Glomerular visceral epithelial cell (primary cell): Measurements from ENCODE around the gene DYNC2LI1.
"Not testable (repeated sequence)": the region's sequence is repeated elsewhere in the genome, so short reads cannot be mapped to it uniquely, and the experiment has no call there.

Experiments used
- DNase-seq: peaks from one replicate; pipeline ENCODE4 v3.0.0-alpha.2; 2016; ENCODE audit errors: extremely low spot score

The DYNC2LI1 gene

DNA sequence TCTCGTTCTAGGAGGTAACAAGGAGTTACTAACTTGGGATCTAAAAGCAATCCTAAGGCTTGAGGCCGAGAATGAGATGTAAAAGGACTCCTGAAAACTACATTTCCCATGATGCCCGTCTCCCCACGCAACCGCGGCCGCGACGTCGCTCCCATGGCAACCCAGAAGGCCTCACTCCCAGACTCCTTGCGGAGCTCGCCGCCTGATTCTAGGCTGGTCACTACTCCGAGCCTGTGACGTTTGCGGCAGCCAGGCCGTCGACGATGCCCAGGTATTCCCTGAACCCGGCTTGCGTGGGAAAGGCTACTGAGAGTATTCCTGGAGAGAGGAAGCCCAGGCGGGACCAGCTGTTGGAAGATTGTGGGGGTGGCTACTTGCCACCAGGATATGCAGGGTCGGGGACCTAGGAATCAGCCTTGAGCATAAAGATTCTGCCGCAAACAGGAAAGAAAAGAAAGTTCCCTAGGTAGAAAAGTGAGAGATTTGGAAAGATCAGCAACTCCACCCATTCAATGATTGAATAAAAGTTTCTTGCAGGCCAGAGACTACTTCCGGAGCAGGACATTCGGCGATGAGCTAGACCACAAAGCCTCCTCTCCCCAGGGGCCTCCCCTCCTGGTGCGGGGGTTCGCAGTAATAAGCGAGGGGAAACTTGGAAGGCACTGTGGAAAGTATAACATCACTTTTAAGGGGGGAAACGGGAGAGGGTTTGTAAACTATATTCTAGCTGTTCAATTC, at the start of gene DYNC2LI1:
DYNC2LI1 (plus strand) TSS at position 164 of the 738 bp plus-strand sequence; CDS start at position 264, 100 bp downstream.
- DNase-seq, result peak; percentile 82

DNA sequence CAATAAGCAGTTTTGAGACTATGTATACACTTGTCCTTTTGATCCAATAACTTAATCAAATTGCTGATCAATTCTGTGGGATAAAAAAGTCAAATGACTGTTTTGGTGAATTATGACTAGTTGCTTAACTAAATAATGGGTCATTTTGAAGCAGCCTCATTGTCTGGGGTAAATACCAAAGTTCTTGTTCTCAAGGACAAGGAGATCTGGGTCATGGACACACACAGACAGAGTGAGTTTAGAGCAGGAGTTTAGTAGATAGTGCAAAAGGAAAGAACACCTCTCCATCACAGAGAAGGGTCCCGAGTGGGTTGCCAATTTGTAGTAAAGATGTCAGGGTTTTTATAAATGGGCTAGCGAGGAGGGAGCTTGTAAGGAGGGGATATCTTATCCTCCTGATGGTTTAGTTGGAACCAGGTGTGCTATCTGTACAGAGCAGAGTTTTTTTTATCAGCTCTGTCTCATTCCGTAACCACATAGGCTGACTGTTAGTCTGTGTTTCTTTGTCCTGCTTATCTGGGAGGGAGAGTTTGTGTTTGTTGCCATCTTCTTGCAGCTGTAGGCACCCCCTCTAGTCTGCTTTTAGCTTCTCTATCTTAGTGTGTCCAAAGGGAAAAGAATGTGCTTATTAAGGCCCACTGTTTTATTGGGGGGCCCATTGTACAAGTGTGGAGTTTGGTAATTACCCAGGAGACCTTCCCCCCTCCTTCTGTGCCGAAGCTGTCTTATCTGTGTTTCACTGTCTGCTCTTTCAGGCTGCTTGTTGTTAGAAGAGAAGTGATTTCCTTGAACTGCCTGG, 48.9 kb upstream of the DYNC2LI1 start:
- no peak for DNase-seq

DNA sequence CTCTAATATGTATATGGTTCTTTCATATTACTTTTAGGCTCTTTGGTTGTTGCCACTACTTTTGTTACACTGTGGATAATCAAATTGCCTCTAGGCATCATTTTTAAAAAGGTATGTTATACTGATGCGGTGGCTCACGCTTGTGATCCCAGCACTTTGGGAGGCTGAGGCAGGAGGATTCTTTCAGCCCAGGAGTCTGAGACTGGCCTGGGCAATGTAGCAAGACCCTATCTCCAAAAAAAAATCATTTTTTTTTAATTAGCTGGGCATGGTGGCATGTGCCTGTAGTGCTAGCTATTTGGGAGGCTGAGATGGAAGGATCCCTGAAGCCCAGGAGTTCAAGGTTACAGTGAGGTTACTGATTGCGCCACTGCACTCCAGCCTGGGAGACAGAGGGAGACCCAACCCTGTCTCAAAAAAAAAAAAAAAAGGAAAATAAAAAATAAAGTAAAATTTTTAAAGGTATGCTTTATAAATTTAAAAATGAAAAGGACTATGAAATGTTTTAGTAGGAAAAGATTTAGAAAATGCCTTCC, 48.1 kb upstream of the DYNC2LI1 start:
- no peak for DNase-seq

DNA sequence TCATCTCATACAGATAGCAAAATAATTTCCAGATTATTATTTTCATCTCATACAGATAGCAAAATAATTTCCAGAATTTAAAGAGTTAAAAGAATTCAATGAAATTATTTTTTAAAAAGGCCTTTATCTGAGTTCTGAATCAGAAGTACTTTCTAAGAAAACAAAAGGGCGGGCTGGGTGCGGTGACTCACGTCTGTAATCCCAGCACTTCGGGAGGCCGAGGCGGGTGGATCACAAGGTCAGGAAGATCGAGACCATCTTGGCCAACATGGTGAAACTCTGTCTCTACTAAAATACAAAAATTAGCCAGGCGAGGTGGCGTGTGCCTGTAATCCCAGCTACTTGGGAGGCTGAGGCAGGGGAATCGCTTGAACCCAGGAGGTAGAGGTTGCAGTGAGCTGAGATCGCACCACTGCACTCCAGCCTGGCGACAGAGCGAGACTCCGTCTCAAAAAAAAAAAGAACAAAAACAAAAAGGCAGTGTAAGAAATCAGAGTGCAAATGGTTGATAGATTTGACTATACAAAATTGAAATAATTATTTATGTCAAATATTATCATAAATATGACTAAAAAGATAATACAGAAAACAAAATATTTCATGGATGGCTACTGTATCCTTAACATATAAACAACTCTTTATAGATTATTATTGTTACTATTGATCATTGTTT, 46.7 kb upstream of the DYNC2LI1 start:
- DNase-seq, result not testable (repeated sequence)

DNA sequence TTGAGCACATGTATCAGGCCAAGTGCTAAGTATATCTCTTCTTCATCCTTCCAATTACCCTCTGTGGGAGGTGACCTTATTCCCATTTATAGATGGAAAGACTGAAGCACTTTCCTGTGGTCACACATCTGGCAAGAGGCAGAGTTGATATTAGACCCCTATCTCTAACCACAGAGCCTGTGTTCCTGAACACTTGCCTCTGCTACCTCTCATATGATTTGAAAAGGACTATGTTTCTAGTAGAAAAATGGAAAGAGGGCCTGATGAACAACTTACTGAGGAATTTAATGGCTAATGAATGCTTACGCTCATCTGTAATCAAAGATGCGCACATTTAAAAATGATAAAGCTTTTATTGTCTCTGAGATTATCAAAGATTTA, 46.2 kb upstream of the DYNC2LI1 start:
- DNase-seq, result no peak

DNA sequence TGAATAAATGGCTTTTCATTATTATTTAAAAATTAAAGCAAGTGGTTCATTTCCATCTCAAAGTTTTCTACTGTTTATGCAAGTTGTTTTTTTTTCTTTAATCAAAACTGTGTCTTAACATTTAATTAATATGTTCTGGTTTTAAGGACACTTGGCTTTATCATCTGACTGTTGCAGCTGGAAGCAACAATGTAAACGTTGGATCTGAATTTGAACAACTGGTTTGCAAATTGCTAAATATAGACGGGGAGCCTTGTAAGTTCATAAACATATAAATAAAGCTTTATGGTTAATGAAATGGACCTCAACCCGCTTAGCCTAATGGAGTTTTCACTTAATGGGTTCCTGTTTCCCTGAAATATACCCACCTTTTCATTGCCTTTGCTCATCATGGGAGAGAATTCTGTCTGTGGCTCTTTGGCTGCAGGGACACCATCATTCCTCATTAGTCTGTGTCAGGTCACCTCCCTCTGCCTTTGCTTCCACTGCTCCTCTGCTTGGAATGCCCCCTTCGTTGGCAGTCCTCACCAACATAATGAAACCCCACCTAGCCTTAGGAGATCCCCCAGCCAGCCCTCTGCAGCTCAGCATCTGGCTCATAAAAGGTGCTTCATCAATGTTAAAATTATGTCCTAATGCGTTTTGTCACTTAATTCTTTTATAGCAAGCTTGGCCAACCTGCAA, 44.2 kb upstream of the DYNC2LI1 start:
- DNase-seq, result no peak

DNA sequence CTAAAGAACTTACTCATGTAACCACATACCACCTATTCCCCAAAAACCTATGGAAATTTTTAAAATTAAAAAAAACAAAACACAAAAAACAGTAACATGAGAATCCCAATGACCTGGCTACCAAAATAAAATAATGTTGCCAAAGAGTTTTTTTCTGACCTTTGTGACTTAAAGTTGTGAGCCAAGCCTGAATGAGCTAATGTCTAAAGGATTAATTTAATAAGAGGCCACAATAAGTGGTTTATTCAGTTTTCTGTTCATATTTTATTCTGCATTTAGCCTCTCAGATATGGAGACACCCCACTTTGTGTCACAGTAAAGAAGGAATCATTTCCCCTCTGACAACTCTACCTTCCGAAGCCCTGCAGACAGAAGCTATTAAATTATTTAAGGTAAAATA, 42.6 kb upstream of the DYNC2LI1 start:
- no peak for DNase-seq

DNA sequence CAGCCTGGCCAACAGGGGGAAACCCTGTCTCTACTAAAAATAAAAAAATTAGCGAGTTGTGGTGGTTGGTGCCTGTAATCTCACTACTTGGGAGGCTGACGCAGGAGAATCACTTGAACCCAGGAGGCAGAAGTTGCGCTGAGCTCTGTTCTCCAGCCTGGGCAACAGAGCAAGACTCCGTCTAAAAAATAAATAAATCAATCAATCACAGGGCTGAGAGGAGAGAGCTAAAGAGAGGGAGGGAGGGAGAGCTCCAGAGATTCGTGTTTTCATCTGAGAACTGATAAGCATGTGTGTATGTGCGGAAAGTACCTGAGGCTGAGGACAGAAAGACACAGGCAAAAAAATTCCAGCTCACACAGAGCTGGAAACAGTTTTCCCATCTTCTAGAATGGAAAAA, 37.2 kb upstream of the DYNC2LI1 start:
- DNase-seq, result no peak

DNA sequence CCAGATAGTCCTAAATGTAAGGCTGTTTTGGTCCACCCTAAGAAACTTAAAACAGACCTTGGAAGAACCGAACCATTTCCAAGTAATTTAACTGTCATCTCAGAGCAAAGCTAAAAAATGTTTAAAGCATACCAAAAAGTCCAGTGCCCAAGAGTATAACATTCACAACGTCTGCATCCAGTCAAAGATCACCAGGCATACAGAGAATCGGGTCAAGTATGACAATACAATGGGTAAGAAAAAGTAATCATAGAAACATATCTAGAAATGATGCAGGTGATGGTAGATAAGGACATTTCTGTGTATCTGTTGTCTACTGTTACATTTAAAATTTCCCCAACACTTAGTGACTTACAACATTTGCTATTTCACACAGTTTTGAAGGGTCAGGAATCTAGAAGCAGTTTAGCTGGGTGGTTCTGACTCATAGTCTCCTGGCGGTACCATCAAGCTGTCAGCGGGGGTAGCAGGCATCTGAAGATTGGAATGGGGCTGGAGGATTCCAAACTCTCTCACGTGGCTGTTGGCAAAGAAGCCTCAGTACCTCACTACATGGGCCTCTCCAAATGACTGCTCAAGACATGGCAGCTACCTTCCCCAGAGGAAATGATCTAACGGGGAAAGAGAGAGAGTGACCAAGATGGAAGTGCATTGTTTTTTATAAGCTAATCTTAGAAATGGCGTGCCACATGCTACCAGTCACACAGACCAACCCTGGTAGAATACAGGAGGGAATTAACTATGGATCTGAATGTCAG, 36.6 kb upstream of the DYNC2LI1 start:
- peak; percentile 72 for DNase-seq

DNA sequence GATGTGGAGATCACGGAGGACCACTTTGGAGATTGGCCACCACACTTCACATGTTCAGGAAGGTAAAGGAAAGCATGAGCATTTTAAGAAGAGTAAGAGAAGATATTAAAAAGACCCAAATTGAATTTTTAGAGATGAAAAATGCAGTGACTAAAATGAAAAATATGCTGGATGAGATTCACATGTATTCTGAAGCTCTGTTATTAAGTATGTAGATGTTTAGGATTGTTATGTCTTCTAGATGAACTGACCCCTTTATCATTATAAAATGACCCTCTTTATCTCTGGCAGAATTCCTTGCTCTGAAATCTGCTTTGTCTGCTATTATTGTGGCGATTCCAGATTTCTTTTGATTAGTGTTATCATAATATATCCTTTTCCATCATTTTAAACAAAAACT, 36.0 kb upstream of the DYNC2LI1 start:
- no peak for DNase-seq

DNA sequence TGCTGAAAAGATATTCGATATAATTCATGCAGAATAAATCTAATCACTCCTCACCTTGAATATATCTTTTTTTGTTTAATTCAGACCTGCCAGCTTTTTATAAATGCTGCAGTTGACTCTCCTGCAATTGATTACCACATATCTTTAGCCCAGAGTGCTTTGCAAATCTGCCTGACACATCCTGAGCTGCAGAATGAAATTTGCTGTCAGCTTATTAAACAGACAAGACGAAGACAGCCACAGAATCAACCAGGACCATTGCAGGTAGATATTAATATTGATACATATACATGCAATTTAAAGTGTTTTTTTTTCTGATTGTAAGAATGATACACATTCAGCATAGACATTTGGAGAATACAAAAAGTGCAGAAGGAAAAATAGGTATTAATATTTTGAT, 35.6 kb upstream of the DYNC2LI1 start:
- no peak for DNase-seq

DNA sequence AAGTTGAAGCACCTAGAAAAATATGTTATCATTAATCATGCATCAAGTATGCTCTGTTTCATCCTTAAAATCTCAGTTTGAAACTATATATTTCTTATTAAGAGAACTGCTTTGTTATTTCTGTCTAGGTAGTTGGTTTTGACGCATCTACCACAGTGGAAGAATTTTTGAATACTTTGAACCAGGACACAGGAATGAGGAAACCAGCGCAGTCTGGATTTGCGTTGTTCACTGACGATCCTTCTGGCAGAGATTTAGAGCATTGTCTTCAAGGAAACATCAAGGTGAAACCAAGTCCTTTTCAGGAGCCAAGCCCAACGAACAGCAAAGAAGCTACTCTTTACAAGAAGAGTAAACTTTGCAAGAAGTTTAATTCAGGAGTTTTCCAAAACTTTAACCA, 30.1 kb upstream of the DYNC2LI1 start:
- peak; percentile 49 for DNase-seq

DNA sequence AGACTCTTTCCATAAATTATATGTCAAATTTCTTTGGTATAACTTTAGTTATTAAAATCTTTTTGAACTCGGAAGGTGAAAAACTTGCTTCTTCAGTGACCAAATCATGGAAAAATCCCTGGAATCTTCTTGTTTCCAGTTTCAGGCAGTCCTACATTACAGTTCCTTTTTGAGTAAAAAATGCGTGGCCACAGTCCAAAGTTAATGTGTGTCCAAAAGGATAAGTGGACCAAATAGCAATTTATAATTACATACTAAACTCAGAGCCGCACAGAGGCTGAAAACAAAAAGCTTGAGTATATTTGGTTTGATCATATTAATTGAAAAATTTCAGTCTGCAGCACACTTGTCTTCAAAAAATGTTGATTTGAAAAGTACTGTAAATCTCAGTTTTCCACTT, 28.4 kb upstream of the DYNC2LI1 start:
- peak; percentile 53 for DNase-seq

DNA sequence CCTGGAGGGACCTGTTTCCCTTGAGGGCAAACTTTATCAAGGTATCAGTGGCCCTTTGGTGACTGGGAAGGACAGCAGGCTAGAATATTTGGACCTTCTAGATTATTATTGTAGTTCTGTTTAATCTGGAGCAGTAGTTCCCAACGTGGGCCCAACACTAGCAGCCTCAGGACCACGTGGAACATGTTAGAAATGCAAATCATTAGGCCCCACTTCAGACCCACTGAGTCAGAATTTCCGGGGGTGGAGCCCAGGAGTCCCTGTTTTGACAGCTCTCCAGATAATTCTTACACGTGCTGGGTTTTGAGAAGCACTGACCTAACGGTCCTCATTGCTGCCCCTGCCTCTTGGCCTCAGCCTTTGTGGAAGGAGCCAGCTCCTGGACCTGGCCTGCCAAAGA, 25.5 kb upstream of the DYNC2LI1 start:
- no peak for DNase-seq

DNA sequence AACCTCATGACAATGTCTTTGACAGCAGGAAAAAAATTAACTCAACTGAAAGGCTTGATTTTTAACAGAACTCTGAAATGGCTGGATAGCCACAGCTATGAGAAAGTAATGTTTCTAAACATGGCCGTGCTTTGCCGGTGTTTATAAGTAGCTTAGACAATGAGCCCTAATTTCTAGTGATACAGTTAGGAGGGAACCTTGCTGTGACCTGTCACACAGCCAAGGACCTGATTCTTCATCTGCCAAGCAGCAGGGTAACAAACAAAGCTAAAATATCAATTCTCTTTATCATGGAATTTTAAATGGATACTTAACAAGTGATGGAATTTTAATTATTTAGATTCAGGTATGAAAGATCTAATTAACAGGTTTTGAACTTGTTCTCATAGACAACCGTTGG, 24.3 kb upstream of the DYNC2LI1 start:
- no peak for DNase-seq

DNA sequence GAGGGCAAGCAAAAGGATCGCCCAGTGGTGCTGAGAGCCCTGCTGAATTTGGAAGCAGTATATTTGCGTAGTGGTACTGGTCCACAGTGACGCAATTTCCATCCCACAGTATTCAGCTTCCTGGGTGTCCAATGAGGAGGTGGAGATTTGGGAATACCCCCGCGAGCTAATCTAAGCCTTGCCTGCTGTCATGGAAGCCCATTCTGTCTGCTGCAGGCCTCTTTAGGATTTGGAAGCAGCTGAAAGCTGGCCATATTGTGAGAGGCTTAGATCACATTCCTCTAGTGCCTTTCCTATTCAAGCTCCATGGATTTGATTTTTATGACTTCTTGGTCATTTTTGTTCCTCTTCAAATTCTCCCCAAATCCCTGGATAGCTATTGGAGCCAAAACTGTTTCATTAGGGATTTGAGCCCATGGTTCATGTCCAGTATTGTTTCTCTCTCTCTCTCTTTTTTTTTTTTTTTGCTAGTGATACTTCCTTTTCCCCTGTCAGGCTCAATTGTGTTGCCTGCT, 22.3 kb upstream of the DYNC2LI1 start:
- no peak for DNase-seq

DNA sequence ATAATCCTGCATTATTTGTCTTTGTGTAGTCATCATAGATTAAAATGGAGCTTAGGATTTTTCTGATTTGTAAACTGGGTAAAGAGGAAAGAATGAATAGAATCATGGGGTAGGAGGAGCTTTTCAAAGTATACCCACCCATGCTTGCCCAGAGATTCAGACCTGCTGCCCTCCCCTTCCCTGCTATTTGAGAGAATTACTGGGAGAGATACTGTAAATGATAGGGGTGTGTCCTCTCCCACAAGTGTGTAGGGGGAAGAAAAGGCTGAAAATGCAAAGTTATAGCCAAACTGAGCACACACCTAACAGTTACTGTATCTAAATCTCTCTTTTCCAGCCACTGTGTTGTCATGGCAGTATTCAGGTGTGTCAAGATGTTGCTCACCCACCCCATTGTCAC, 21.5 kb upstream of the DYNC2LI1 start:
- no peak for DNase-seq

DNA sequence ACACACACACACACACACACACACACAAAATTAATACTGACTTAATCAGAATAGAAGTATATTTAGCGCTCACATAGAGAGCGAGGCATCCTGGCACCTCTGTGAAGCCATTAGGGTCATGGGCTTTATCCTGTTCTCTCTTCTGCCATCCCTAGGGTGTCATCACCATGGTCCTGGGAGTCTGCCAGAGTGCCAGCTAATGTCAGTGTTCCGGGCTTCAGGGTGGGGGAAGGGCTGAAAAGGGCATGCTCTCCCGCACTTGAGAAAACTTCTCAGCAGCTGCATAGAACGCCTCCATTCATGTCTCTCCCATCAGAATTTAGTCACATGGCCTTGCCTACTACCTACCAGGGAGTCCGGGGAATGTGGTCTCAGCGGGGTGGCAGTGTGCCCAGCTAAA, 19.7 kb upstream of the DYNC2LI1 start:
- peak; percentile 10 for DNase-seq

DNA sequence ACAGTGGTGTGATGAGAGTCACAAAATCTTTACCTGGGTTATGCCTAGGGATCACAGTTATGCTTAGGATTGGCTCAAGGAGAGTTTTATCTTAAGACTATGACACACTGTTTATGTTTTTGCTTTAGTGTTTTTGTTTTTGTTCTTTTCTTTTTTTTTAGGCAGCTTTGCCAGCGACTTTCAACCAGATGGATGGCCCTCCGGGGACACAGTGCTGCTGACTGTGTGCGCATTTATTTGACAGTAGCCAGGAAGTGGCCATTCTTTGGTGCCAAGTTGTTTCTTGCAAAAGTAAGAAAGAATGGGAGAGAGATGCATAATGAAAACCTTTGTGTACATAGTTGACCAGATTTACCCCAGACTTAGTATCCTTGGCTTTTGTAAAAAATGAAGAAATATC, 15.1 kb upstream of the DYNC2LI1 start:
- DNase-seq, result no peak

DNA sequence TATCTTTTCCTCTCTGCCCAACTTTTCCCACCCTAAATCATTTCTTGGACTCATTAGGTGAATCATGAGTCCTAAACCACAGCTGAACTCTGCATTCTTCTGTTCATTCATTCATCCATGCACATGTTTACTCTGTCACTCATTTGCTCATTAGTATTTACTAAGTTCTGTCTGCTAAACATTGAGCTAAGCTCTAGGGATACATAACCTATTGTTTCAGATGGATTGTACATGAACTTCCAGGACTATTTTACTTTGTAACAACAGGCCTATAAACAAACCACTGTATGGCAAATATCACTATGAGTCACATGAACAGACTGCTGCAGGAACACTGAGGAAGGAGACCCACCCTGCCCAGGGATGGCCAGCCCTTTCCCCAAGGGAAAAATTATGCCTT, 14.6 kb upstream of the DYNC2LI1 start:
- DNase-seq, result peak; percentile 59

DNA sequence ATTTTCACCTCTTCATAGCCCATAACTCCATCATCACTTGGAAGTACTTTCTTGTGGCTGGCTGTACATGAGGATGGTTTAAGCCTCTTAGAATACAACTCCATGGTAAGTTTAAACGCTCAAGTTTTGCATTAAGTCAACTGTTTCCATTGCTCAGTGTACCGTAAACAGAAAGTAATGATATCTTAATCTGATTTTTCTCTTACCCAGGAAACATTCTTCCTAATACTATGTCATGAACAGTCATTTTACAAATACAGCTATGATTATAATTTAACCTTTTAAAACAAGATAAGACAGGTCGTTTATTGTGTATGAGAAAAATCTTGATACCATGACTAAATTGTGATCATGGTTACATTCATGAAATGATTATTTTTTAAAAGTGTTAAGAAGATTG, 11.6 kb upstream of the DYNC2LI1 start:
- DNase-seq, result peak; percentile 43
